Ecto neural progenitor cell (in vitro differentiated cells): ENCODE results near the gene KIF17.

Experiments
- DNase-seq: peaks from one replicate; pipeline ENCODE4 v3.0.0-alpha.2; 2018; ENCODE audit warnings: low spot score

Gene KIF17

GRCh38 chr1:20717452-20718342 is at the start of gene KIF17:
TSS of gene KIF17 (minus strand) at chr1:20718007. CDS start at chr1:20717706, 301 bp downstream.
- peak; percentile 87 for DNase-seq

DNA sequence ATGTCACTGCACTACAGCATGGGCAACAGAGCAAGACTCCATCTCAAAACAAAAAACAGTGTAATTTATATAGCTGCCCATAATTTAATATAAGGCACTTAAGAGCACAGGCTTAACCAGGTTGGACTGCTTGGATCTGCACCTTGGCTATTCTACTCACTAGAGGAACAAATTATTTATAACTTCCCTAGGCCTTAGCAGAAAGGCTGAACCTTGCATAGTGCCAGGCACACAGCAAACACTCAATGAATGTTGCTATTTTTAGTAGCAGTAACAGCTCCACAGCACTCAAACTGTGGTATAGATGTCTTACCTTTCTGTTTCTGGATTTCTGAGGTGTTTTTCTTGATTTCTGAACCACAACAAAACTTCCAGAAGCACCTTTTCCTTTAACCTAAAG is 49.5 kb upstream of the KIF17 start:
- no peak for DNase-seq

DNA sequence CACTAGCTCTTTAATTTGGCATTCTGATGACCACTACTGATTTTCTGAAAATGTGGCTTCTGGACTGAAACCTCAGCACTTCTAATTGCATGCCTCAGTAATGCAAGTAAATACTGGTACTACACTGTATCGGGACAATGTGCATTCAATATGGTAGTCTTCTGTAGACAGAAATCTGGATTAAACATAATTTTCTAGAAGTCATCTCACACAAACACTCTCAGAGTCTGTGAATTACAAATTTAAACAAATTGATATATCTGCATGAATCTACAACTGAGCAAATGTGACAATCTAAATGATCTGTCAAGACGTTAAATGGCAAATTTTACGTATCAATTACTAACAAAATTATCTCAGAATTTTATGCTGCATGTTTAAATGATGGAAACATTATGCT is 45.6 kb upstream of the KIF17 start:
- DNase-seq: no peak

GRCh38 chr1:20760322-20760721 is 42.5 kb upstream of the KIF17 start:
- DNase-seq: no peak

- no peak for DNase-seq
Observed at GRCh38 chr1:20753589-20753988, 35.8 kb upstream of the KIF17 start.

GRCh38 chr1:20751462-20751990 is 33.7 kb upstream of the KIF17 start:
- DNase-seq: no peak

GRCh38 chr1:20742671-20743070 is 24.9 kb upstream of the KIF17 start:
- no peak for DNase-seq

- DNase-seq: no peak
Observed at GRCh38 chr1:20740781-20741180, 23.0 kb upstream of the KIF17 start.

- no peak for DNase-seq
Observed at GRCh38 chr1:20739225-20739624, 21.4 kb upstream of the KIF17 start.

DNA sequence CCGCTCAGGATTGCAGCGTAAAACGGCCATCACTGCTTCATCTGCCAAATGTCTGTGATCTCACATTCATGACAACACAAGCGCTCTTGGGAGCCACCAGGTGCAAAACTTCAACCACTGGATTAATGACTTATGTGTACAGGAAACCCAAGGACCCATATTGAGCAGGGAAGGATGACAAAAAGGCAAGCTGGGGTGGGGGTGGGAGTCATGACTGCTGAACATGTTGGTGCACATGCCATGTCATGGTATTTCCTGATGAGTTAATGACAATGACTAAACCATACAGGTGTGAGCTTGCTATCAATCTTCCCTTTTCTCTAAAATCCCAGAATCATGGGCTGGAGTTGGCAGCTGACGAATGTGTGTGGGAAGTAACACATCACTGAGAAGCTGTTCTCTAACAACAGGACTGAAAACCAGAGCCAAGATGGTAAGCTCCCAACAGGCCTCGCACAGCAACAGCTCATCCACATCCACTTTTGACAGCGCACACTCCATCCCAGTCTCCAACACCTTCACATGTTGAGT is 17.8 kb upstream of the KIF17 start:
- DNase-seq: no peak

DNA sequence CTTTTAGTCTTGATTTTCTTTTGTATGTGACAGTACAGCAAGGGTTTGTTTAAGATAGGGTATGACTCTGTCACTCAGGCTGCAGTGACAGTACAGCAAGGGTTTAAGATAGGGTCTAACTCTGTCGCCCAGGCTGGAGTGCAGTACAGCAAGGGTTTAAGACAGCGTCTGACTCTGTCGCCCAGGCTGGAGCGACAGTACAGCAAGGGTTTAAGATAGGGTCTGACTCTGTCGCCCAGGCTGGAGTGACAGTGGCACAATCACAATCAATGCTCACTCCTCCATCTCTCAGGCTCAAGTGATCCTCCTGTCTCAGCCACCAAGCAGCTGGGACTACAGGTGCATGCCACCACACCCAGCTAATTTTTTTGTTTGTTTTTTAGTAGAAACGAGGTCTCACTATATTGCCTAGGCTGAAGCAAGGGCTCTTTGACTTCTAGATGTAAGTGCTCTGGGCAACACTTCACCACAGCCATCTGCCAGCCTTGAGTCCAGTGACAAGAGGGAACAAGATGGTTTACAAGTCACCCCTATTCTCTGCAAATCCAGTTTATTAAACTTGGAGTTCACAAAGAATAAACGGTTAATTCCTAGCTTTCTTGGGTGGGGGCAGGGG is 15.7 kb upstream of the KIF17 start:
- peak; percentile 53 for DNase-seq

DNA sequence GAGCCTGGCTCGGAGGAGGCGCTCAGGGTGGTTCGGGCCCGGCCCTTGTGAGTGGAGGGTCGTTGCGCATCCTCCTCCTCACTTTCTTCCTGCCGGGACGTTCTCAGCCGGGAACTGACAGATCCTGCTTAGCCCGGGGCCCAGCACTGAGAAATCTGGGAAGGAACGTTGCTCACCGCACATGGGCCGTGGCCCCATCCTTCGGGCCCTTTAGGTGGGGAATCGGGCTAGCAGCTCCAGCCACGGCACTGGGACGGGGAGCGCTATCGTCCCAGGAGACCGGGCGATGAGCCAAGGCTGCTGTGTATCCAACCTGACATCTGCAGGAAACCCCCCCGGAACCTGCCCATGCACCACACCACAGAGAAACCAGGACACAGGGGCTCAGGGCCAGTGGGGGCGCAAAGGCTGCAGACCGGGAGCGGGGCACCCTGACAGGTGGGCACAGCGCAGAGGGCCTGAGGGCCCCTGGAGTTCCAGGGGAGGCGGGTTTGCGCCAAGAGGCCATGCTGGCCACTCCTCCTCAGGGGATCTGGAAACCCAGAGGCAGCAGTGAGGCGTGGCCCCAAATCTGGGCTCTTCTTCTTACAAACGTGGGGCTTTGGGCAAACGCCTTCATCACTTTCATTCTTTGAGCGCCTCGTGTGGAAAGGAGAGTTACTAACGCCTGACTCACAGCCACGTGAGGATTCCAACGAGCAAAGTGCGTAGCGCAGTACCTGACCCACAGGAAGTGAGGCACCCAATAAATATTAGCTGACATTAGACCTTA is 15.0 kb upstream of the KIF17 start, which contains the start of gene SH2D5:
Gene SH2D5, minus strand, starts transcription at position 116 of the 772 bp plus-strand sequence. CDS start 4,659 bp downstream, outside the sequence.
- peak; percentile 75 for DNase-seq

GRCh38 chr1:20732071-20732587 is 14.3 kb upstream of the KIF17 start:
- DNase-seq: peak; percentile 91

GRCh38 chr1:20731057-20731991 is 13.5 kb upstream of the KIF17 start:
- peak; percentile 49 for DNase-seq

DNA sequence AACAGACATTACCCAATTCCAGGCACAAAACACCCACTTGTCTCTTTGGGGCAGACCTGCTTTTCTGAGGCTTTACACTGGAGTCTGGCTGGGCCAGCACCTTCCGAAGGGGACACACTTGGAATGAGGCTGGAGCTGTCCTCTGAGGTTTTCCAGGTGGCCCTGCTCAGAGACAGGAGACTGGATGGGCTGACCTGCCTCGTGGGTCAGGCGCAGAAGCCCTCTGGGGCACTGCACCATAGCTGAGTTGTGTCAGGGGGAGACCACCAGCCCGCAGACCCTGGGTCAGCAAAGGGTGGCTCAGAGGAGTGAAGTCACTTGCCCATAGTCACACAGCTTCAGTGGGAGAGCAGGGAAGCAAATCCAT is 12.9 kb upstream of the KIF17 start:
- peak; percentile 49 for DNase-seq

GRCh38 chr1:20729990-20730689 is 12.3 kb upstream of the KIF17 start:
- peak; percentile 49 for DNase-seq

DNA sequence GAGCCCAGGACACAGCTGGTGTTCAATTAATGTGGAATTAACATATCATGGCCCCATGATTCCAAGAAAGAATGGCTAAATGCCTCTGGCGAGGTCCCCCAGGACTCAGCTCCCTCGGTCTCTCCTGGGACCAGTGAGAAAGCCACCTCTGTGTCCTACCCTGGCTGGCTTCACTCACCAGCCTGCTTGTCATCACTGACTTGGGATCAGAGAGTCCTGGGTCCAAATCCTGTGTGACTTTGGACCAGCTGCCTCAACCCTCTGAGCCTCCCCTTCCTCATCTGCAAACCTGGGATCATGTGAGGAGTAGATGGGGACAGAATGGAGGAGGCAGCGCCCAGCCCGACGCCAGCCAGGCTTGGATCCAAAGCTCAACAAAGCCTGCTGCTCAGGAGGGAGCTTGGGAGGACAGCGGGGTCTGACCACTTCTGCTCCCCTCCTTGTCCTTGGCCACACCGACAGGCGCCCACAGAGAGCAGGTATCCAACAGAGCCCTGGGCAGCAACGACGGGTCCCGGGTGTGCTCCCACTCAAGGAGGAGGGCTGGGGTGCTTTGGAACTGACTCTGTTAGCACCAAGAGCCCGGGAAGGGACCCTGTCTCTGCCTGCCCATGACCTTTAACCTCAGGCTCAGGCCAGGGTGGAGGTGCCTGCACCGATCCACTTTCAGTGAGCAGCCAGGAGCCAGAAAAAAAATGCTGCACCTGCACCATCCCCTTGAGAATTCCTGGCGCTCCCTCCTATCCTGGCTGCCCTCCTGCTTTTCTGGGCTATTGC is 11.5 kb upstream of the KIF17 start:
- DNase-seq: peak; percentile 49

DNA sequence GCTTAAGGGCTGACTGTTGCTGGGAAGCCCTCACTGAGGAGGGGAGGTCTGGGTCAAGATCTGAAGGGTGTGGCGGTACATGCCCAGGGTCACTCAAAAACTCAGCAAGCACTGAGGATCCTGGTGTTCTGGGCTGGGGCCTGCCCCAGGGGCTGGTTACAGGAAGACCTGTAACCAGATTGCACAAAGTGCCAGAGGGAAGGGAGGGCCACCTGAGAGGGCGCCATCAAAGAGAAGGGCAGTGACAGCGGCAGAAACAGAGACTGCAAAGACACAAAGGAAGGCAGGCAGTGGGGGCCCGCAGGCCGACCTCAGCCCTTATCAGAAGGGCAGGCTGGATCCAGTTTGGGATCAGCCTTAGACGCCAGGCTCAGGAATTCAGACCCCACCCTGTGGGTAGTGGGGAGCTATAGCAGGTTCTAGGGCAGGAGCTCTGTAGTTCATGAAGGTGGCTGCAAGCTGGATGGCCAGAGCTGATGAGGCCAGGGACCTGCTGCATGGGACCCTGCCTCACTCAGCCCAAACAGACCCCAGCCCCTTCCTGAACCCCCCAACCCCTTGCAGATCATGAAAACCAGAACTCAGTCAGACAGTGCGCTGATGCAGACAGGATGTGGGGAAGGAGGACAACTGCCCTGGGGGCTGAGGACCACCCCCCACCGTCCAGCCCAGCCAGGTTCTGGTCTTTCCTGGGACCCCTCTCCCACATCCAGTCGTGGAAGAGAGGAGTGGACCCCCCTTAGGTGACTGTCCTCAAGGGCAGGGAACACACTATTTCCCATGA is 10.8 kb upstream of the KIF17 start:
- DNase-seq: no peak
